HG02571 (cell line): ENCODE data around the gene PTPRK.

ENCODE experiments used
- ATAC-seq: cut with Tn5 transposase; IDR thresholded peaks from one replicate; pipeline ENCODE4 v1.9.1; 2021; ENCODE audit warnings: mild to moderate bottlenecking, moderate library complexity; ENCODE audit not compliant: unreplicated experiment

Gene PTPRK

GRCh38 chr6:128520436-128521281 lies at the start of gene PTPRK:
Gene PTPRK (minus strand): TSS chr6:128520599. CDS start chr6:128520358, 241 bp downstream.
- peak; percentile 87 for ATAC-seq

GRCh38 chr6:128567029-128567428 lies 46.6 kb upstream of the PTPRK start:
- no peak for ATAC-seq

GRCh38 chr6:128560966-128561365 lies 40.6 kb upstream of the PTPRK start:
- no peak for ATAC-seq

- no peak for ATAC-seq
Observed at GRCh38 chr6:128558924-128559323, 38.5 kb upstream of the PTPRK start.

- no peak for ATAC-seq
Observed at GRCh38 chr6:128558021-128558420, 37.6 kb upstream of the PTPRK start.

- no peak for ATAC-seq
Observed at GRCh38 chr6:128557081-128557480, 36.7 kb upstream of the PTPRK start.

GRCh38 chr6:128554302-128554701 lies 33.9 kb upstream of the PTPRK start:
- ATAC-seq, result no peak

GRCh38 chr6:128541261-128541660 lies 20.9 kb upstream of the PTPRK start:
- ATAC-seq, result no peak

GRCh38 chr6:128538763-128539162 lies 18.4 kb upstream of the PTPRK start:
- no peak for ATAC-seq

- no peak for ATAC-seq
Observed at GRCh38 chr6:128532827-128533226, 12.4 kb upstream of the PTPRK start.

- ATAC-seq, result no peak
Observed at GRCh38 chr6:128532136-128532535, 11.7 kb upstream of the PTPRK start.

- ATAC-seq, result no peak
Observed at GRCh38 chr6:128531696-128532095, 11.3 kb upstream of the PTPRK start.

GRCh38 chr6:128528241-128528640 lies 7.8 kb upstream of the PTPRK start:
- ATAC-seq, result no peak

GRCh38 chr6:128527375-128527774 lies 7.0 kb upstream of the PTPRK start:
- no peak for ATAC-seq

GRCh38 chr6:128526152-128526914 lies 5.9 kb upstream of the PTPRK start:
- ATAC-seq, result no peak

GRCh38 chr6:128525406-128525805 lies 5.0 kb upstream of the PTPRK start:
- ATAC-seq, result no peak

GRCh38 chr6:128521282-128521632 lies 858 bp upstream of the PTPRK start:
- no peak for ATAC-seq

GRCh38 chr6:128519931-128520435 lies 416 bp downstream of the PTPRK start:
- peak; percentile 19 for ATAC-seq

- peak; percentile 11 for ATAC-seq
Observed at GRCh38 chr6:128519132-128519930, 1.1 kb downstream of the PTPRK start.

- no peak for ATAC-seq
Observed at GRCh38 chr6:128518434-128519131, 1.8 kb downstream of the PTPRK start.

GRCh38 chr6:128517124-128517523 lies 3.3 kb downstream of the PTPRK start:
- no peak for ATAC-seq
